Left ventricle myocardium superior (tissue), 1 donor: ENCODE results near the gene B4GALT1. TPM values are rescaled to one million over a fixed set of nuclear protein-coding genes. Genes with fewer than 3 reads are reported as not detected.

Experiments
- ATAC-seq: fragments of 200-7000 bp; cut with Tn5 transposase; one replicate; pipeline ENCODE4 v1.9.1; 2020; ENCODE audit warnings: mild to moderate bottlenecking, moderate library complexity
- DNase-seq: peaks from one replicate; pipeline ENCODE4 v3.0.0-alpha.2; 2020
- intact Hi-C: fragments of 100-400 bp; cut with micrococcal nuclease; formaldehyde crosslinking; loops from one replicate; pipeline ENCODE4 v1.11.0; 2022
- total RNA-seq: library from RNA; stranded (reverse); fragmentation: NEBNext Ultra II Directional; extraction: Animal tissue kit (Norgen Biotek cat#: 25700); gene quantifications from one replicate; pipeline ENCODE4 v1.2.1, GENCODE V29; 2021
- donor health status: DM: no; HTN: yes; CAD: no; lungs with severe emphysema.

Gene B4GALT1
- total RNA-seq, 1 donor from 2014 or later: 42.5 TPM

GRCh38 chr9:33082538-33083326 is 84.4 kb downstream of the B4GALT1 start:
- DNase-seq (no peak), ATAC-seq (peak; percentile 17)
- intact Hi-C loops: loop anchor here (10.0 kb wide), 1 partner anchor 82 kb away; the partner anchor contains the start of gene B4GALT1

- DNase-seq (no peak), ATAC-seq (no peak)
- intact Hi-C loops: loop anchor here (10.0 kb wide), 1 partner anchor 83 kb away; the partner anchor contains the start of gene B4GALT1
Observed at GRCh38 chr9:33082128-33082527, 85.0 kb downstream of the B4GALT1 start.

DNA sequence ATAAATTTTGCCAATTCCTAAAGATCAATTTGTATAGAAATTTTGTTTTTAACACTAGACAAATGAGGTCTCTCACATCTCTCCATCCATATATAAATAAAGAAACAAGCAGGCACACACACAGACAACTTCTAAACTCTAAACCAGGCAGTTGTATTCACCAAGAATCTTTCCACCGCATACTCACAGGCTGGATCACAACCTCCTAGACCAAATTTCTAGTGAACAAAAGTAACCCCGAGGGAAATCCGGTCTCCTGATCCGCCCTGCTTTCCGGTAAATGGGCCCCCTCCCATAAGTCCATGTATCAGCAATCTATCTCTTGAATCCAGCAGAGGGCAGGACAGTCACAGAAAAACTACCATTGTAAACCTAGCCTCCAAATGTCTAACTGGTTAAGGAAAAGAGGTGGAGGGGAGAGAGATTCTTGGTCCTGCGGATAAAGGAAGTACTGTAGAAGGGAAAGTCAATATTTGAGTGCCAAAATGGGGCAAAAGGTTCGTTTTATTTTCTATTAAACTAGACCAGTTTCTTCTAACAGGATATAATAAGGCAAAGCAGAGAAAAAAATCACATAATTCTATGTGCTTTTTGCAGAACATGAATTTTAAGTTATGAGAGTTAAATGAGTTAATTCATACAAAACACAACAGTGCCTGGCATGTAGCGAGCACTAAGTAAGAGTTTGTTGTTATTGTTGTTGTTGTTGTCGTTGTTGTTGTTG is 85.8 kb downstream of the B4GALT1 start:
- no peak for DNase-seq
- ATAC-seq: peak; percentile 59
- intact Hi-C loops: loop anchor here (1.0 to 10.0 kb wide), 2 partner anchors 84 to 144 kb away; partner anchors contain the start of gene B4GALT1

DNA sequence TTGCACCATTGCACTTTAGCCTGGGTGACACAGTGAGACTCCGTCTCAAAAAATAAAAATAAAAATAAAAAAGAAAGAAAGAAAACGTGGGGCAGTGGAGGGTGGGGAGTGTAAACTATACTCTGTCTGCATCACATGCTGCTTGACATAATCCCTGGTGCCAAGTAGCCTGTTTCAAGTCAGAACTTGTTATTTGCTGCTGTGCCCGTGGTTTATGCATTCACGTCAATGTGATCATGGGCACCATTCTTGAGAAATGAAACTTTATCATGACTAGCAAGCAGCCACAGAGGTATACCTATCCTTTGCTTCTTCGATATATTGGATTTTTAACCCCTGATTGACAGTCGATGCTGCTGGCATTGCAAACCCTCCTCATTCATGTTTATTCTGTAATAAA is 86.6 kb downstream of the B4GALT1 start:
- ATAC-seq (no peak), DNase-seq (no peak)
- intact Hi-C loops: loop anchor here (10.0 kb wide), 1 partner anchor 84 kb away; the partner anchor contains the start of gene B4GALT1

GRCh38 chr9:33076046-33077004 is 90.8 kb downstream of the B4GALT1 start, which contains the start of gene SMU1:
SMU1 (minus strand) TSS chr9:33076674; CDS start chr9:33076608, 66 bp downstream.
- DNase-seq (peak; percentile 97), ATAC-seq (peak; percentile 98)
- intact Hi-C loops: no loop called here

DNA sequence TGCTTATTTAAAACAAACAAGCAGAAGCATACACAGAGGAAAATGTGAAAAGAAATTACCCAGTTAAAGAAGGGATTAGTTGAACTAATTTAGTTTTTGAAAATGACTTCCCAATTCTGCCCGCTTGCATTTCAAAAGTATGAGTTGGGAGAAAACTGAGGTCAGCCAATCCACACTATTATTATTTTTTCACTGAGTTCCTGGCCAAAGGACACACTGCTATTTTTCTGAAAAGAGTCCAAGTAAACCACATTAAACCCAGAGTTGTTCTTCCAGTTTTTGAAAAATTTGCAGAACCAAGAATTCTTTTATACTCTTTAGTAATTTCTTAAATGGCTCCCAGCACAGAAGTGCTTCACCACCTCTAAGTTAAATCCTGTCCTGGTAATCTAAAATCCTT is 98.1 kb downstream of the B4GALT1 start:
- ATAC-seq: no peak
- no peak for DNase-seq
- intact Hi-C loops: no loop called here

- intact Hi-C loops: no loop called here
- no peak for DNase-seq
- no peak for ATAC-seq
Observed at GRCh38 chr9:33065157-33066076, 101.7 kb downstream of the B4GALT1 start.

Other genes starting within 250 kb of the B4GALT1 start
- 12.0 TPM for gene APTX, start 165.7 kb downstream of the B4GALT1 start, total RNA-seq
- gene DNAJA1, start 142.1 kb downstream of the B4GALT1 start, total RNA-seq: 90.9 TPM
- gene SMU1, start 90.7 kb downstream of the B4GALT1 start, total RNA-seq: 16.3 TPM
- gene SPINK4, start 72.8 kb upstream of the B4GALT1 start, total RNA-seq: not detected
- gene BAG1, start 97.4 kb upstream of the B4GALT1 start, total RNA-seq: 161 TPM
- 49.4 TPM for gene CHMP5, start 97.7 kb upstream of the B4GALT1 start, total RNA-seq
- 31.6 TPM for gene NFX1, start 123.2 kb upstream of the B4GALT1 start, total RNA-seq
- gene AQP7, start 235.2 kb upstream of the B4GALT1 start, total RNA-seq: 173 TPM